ENCODE results near the gene HAO2. TPM values are rescaled to one million over a fixed set of nuclear protein-coding genes. Genes with fewer than 3 reads are reported as not detected.
"Not testable (repeated sequence)": the region's sequence is repeated elsewhere in the genome, so short reads cannot be mapped to it uniquely, and the experiment has no call there.

HAO2 gene
- total RNA-seq, 1 experiment from 2014 or later = 0.27 TPM

- CTCF ChIA-PET = interaction anchor here (0.6 kb wide), 1 partner anchor 11 kb away, joined by 3 read pairs; no protein-coding TSS in a partner anchor
- Histone ChIP-seq H3K4me1 (no peaks in the 10 kb centered on the region), H3K36me3 (ENCODE audit: control insufficient read depth, insufficient read depth, low read length) (no peaks in the 10 kb centered on the region), H3K9me3 (no peaks in the 10 kb centered on the region), H3K4me3 (ENCODE audit: low read depth, low read length) (no peak overlapping the region), H3K27me3 (replicated peaks; ENCODE audit: control insufficient read depth, insufficient read depth, low read length) (no peaks in the 10 kb centered on the region)
- Mint-ChIP-seq H3K4me1 (ENCODE audit: low read depth, unreplicated experiment) (no peaks in the 10 kb centered on the region), H3K27ac (ENCODE audit: unreplicated experiment) (no peak overlapping the region), H3K9me3 (ENCODE audit: unreplicated experiment) (no peaks in the 10 kb centered on the region), H3K27me3 (ENCODE audit: insufficient read depth, unreplicated experiment) (no peaks in the 10 kb centered on the region), H3K36me3 (ENCODE audit: insufficient read depth, unreplicated experiment) (no peaks in the 10 kb centered on the region), H3K4me3 (ENCODE audit: unreplicated experiment) (no peak overlapping the region)
- intact Hi-C loops (cut with micrococcal nuclease; ENCODE audit: unreplicated experiment) = no loop called here
- no peak for DNase-seq
- no TSS peak for BruUV-seq (replicated peaks)
- POLR2A ChIA-PET = no interaction called here
- no peak for TF ChIP-seq CTCF (IDR thresholded peaks at IDR 0.05; ENCODE audit: insufficient read depth in 1 of 2, low read depth in 1 of 2, low read length in 1 of 2, severe bottlenecking in 1 of 2, unreplicated experiment in 1 of 2)
Measured at GRCh38 chr1:119332622-119333021, 36.0 kb upstream of the HAO2 start.

DNA sequence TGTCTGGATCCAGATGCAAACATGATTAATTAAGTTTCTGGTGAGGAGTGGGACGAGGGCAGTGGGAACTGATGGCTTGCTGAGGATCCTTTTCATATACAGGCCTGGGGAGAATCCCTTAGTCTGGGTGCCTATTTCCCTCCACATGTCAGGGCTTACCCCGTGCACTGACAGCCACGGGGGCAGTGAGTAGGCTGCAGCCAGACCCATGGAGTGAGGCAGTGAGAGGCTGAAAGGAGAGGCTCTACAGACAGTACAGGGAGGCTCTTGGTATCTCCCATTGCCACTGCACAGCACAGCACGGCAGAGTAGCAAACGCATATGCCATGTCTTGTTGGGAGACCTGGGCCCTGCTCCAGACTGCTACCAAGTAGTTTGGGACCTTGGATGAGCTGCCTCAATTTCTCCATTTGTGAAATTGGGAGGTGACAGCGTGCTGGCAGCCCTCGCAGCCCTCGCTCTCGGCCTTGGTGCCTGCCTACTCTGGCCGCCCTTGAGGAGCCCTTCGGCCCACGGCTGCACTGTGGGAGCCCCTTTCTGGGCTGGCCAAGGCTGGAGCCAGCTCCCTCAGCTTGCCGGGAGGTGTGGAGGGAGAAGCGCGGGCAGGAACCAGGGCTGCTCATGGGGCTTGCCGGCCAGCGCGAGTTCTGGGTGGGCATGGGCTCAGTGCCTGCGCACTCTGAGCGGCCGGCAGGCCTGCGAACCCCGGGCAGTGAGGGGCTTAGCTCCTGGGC, 35.3 kb upstream of the HAO2 start:
- intact Hi-C loops (cut with micrococcal nuclease; ENCODE audit: unreplicated experiment) = no loop called here
- H3K27me3 Mint-ChIP-seq (ENCODE audit: insufficient read depth, unreplicated experiment) = no peaks in the 10 kb centered on the region
- H3K27ac Mint-ChIP-seq (ENCODE audit: unreplicated experiment) = no peak overlapping the region
- DNase-seq = no peak
- ChIA-PET POLR2A (no interaction called here), CTCF (interaction anchor here (0.6 kb wide), 1 partner anchor 12 kb away, joined by 3 read pairs; no protein-coding TSS in a partner anchor)
- H3K9me3 Mint-ChIP-seq (ENCODE audit: unreplicated experiment) = no peaks in the 10 kb centered on the region
- Histone ChIP-seq H3K36me3 (ENCODE audit: control insufficient read depth, insufficient read depth, low read length) (no peaks in the 10 kb centered on the region), H3K27me3 (replicated peaks; ENCODE audit: control insufficient read depth, insufficient read depth, low read length) (no peaks in the 10 kb centered on the region), H3K9me3 (no peaks in the 10 kb centered on the region), H3K4me3 (ENCODE audit: low read depth, low read length) (no peak overlapping the region), H3K4me1 (no peaks in the 10 kb centered on the region)
- H3K4me3 Mint-ChIP-seq (ENCODE audit: unreplicated experiment) = no peak overlapping the region
- no peaks in the 10 kb centered on the region for H3K36me3 Mint-ChIP-seq (ENCODE audit: insufficient read depth, unreplicated experiment)
- no peak for TF ChIP-seq CTCF (IDR thresholded peaks at IDR 0.05; ENCODE audit: insufficient read depth in 1 of 2, low read depth in 1 of 2, low read length in 1 of 2, severe bottlenecking in 1 of 2, unreplicated experiment in 1 of 2)
- H3K4me1 Mint-ChIP-seq (ENCODE audit: low read depth, unreplicated experiment) = no peaks in the 10 kb centered on the region
- no TSS peak for BruUV-seq (replicated peaks)

- H3K4me3 ChIP-seq (ENCODE audit: low read depth, low read length); intact Hi-C loops (cut with micrococcal nuclease; ENCODE audit: unreplicated experiment); H3K27me3 ChIP-seq (replicated peaks; ENCODE audit: control insufficient read depth, insufficient read depth, low read length); DNase-seq; H3K36me3 Mint-ChIP-seq (ENCODE audit: insufficient read depth, unreplicated experiment); POLR2A ChIA-PET; H3K9me3 ChIP-seq; H3K27ac Mint-ChIP-seq (ENCODE audit: unreplicated experiment); H3K9me3 Mint-ChIP-seq (ENCODE audit: unreplicated experiment); H3K27me3 Mint-ChIP-seq (ENCODE audit: insufficient read depth, unreplicated experiment); CTCF ChIA-PET; BruUV-seq (replicated peaks); H3K36me3 ChIP-seq (ENCODE audit: control insufficient read depth, insufficient read depth, low read length); H3K4me3 Mint-ChIP-seq (ENCODE audit: unreplicated experiment); H3K4me1 Mint-ChIP-seq (ENCODE audit: low read depth, unreplicated experiment); H3K4me1 ChIP-seq: not testable (repeated sequence)
Measured at GRCh38 chr1:119333897-119334250, 34.7 kb upstream of the HAO2 start.
